GM12892 (cell line): Measurements from ENCODE around the gene AP1B1.

Experiments used
- POLR2A ChIP-seq: IDR thresholded peaks from 2 replicates; pipeline ENCODE4 v1.6.1; 2011; ENCODE audit warnings: low read depth, low read length, control low read depth
- POLR2AphosphoS5 ChIP-seq: IDR thresholded peaks from 2 replicates; pipeline ENCODE4 v1.6.1; 2011; ENCODE audit warnings: low read depth, low read length, control low read depth
- TAF1 ChIP-seq: IDR thresholded peaks from 2 replicates; pipeline ENCODE4 v1.6.1; 2011; ENCODE audit warnings: low read depth, mild to moderate bottlenecking, control low read depth, low read length, borderline replicate concordance

GRCh38 chr22:29292379-29292778 lies 96.0 kb downstream of the AP1B1 start:
- TF ChIP-seq TAF1 = no peak
- no peak for TF ChIP-seq POLR2A
- TF ChIP-seq POLR2AphosphoS5 = no peak
